DMS79 (cell line): ENCODE data around the gene TBC1D17.
A peak's percentile ranks its signal among the peaks of the same experiment; 100 is the strongest.

Experiments
- DNase-seq: peaks from one replicate; lab custom pipeline; 2025; lab: John Stamatoyannopoulos, UW

The TBC1D17 gene

GRCh38 chr19:49877879-49878743, 609 bp downstream of the TBC1D17 start:
- DNase-seq = peak; percentile 90

- no peak for DNase-seq
These were observed 1.2 kb downstream of the TBC1D17 start for GRCh38 chr19:49878744-49879070.

GRCh38 chr19:49879243-49879963, 1.9 kb downstream of the TBC1D17 start:
- no peak for DNase-seq

- DNase-seq = no peak
These were observed 2.8 kb downstream of the TBC1D17 start for GRCh38 chr19:49880162-49880869.

- DNase-seq = no peak
These were observed 3.7 kb downstream of the TBC1D17 start for GRCh38 chr19:49881186-49881585.

GRCh38 chr19:49881672-49882394, 4.3 kb downstream of the TBC1D17 start:
- DNase-seq = no peak

GRCh38 chr19:49882643-49883042, 5.1 kb downstream of the TBC1D17 start:
- no peak for DNase-seq

- no peak for DNase-seq
These were observed 5.6 kb downstream of the TBC1D17 start for GRCh38 chr19:49883094-49883493.

- no peak for DNase-seq
These were observed 6.6 kb downstream of the TBC1D17 start for GRCh38 chr19:49884109-49884508.

- no peak for DNase-seq
These were observed 7.3 kb downstream of the TBC1D17 start for GRCh38 chr19:49884760-49885159.

GRCh38 chr19:49887037-49887664, 9.6 kb downstream of the TBC1D17 start:
- DNase-seq = no peak

- no peak for DNase-seq
These were observed 10.4 kb downstream of the TBC1D17 start for GRCh38 chr19:49887665-49888509.

- DNase-seq = peak; percentile 55
These were observed 11.0 kb downstream of the TBC1D17 start for GRCh38 chr19:49888510-49888824.

- no peak for DNase-seq
These were observed 11.7 kb downstream of the TBC1D17 start for GRCh38 chr19:49889038-49889686.

GRCh38 chr19:49889687-49890348, 12.3 kb downstream of the TBC1D17 start:
- DNase-seq = no peak

- no peak for DNase-seq
These were observed 13.1 kb downstream of the TBC1D17 start for GRCh38 chr19:49890349-49891311.

GRCh38 chr19:49891393-49891792, 13.9 kb downstream of the TBC1D17 start:
- no peak for DNase-seq

GRCh38 chr19:49892716-49893115, 15.2 kb downstream of the TBC1D17 start:
- no peak for DNase-seq
